ENCODE measurements around the gene NEDD4L. TPM values are rescaled to one million over a fixed set of nuclear protein-coding genes. Genes with fewer than 3 reads are reported as not detected.
"Not testable (repeated sequence)": the region's sequence is repeated elsewhere in the genome, so short reads cannot be mapped to it uniquely, and the experiment has no call there.

NEDD4L gene
- total RNA-seq, 4 donors from 2014 or later: 22.7 to 39.9 (median 34.7) TPM

DNA sequence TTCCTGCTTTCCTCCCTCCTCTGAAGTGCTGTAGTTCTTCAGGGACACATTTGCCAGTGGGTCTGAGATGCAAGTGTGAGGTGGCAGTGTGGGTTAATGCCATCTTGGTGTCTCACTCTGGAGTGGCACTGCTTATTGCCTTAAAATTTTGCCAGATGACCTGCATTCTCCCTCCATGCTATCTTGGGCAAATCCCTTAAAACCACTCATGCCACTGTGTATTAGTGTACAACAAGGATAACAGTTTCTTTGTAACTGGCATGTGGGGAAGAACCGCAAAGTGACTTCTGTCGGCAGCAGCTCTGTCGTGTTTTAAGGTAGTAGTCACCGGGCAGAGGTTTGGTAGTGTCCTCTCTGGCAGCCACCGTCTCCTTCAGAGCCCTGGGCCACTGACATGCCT lies 124.2 kb downstream of the NEDD4L start:
- no peaks in the 10 kb centered on the region for H3K9me3 ChIP-seq
- intact Hi-C loops (cut with DNase I): no loop called here
- H3K4me3 ChIP-seq: no peak overlapping the region
- 96% methylated on average over 5 of the region's 5 CpGs for WGBS
- H3K4me1 ChIP-seq: peaks cover 0 to 4% (median 0%) of the 10 kb centered on the region in 4 donors
- DNase-seq (ENCODE audit: extremely low spot score): no peak
- H3K27me3 ChIP-seq: no peaks in the 10 kb centered on the region
- TF ChIP-seq POLR2A (IDR thresholded peaks at IDR 0.05; ENCODE audit: low read depth): no peak
- TF ChIP-seq POLR2AphosphoS5 (IDR thresholded peaks at IDR 0.05): no peak
- no peak for TF ChIP-seq EP300 (IDR thresholded peaks at IDR 0.05)
- TF ChIP-seq, protein P1, sequence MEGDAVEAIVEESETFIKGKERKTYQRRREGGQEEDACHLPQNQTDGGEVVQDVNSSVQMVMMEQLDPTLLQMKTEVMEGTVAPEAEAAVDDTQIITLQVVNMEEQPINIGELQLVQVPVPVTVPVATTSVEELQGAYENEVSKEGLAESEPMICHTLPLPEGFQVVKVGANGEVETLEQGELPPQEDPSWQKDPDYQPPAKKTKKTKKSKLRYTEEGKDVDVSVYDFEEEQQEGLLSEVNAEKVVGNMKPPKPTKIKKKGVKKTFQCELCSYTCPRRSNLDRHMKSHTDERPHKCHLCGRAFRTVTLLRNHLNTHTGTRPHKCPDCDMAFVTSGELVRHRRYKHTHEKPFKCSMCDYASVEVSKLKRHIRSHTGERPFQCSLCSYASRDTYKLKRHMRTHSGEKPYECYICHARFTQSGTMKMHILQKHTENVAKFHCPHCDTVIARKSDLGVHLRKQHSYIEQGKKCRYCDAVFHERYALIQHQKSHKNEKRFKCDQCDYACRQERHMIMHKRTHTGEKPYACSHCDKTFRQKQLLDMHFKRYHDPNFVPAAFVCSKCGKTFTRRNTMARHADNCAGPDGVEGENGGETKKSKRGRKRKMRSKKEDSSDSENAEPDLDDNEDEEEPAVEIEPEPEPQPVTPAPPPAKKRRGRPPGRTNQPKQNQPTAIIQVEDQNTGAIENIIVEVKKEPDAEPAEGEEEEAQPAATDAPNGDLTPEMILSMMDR (IDR thresholded peaks at IDR 0.05): no peak
- peaks cover 0 to 6% (median 0%) of the 10 kb centered on the region in 4 donors for H3K36me3 ChIP-seq
- no peak overlapping the region for H3K27ac ChIP-seq (replicated peaks in 1 of 4)

DNA sequence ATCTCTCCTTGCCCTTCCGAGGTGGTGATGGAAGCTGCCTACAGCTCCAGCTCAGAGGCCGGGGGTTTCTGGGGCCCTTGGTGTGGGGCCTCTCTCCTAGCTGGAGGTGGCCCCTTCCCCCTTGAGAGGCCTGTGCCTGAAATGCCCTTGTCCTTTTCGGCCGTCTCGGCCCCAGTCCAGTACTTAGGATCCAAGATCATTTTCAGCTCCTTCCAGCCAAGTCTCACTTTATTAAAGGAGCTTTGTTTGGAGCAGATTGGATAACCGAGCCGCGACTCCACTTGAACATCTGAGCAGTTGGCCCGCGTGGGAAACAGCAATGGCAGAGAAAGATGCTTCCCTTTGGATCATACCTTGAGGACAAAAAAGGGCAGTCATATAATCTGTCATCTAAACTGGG lies 125.0 kb downstream of the NEDD4L start:
- TF ChIP-seq EP300 (IDR thresholded peaks at IDR 0.05): no peak
- no peak for TF ChIP-seq POLR2AphosphoS5 (IDR thresholded peaks at IDR 0.05)
- TF ChIP-seq, protein P1 (IDR thresholded peaks at IDR 0.05): no peak
- no peak for TF ChIP-seq POLR2A (IDR thresholded peaks at IDR 0.05; ENCODE audit: low read depth)
- H3K4me3 ChIP-seq: no peak overlapping the region
- H3K27ac ChIP-seq (replicated peaks in 1 of 4): no peak overlapping the region
- no peak for DNase-seq (ENCODE audit: extremely low spot score)
- intact Hi-C loops (cut with DNase I): no loop called here
- H3K36me3 ChIP-seq: peaks cover 0 to 6% (median 0%) of the 10 kb centered on the region in 4 donors
- no peaks in the 10 kb centered on the region for H3K27me3 ChIP-seq
- H3K9me3 ChIP-seq: no peaks in the 10 kb centered on the region
- H3K4me1 ChIP-seq: peaks cover 0 to 4% (median 0%) of the 10 kb centered on the region in 4 donors
- 84% methylated on average over 10 of the region's 10 CpGs for WGBS

DNA sequence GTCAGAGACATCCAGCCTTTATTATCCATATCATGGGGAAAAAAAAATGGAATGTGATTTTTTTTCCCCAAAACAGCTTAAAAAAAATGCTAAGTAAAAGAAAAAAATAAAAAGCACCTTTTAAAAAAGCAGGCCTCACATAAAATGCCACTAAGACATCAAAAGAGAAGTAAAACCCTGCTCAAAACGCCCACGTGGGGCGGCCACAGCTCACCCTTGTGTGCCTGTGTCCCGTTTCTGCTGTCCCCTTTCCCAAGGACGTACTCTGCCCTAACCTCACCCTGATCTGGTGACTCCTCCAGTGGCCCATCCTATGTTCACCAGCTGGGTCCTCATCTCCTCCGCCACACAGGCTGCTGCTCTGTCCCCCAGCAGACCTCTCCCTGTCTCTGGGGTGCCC lies 125.4 kb downstream of the NEDD4L start:
- WGBS: 95% methylated on average over 6 of the region's 6 CpGs
- Histone ChIP-seq H3K4me3 (no peak overlapping the region), H3K36me3 (peaks cover 0 to 6% (median 0%) of the 10 kb centered on the region in 4 donors), H3K27me3 (no peaks in the 10 kb centered on the region), H3K27ac (replicated peaks in 1 of 4) (no peak overlapping the region), H3K9me3 (no peaks in the 10 kb centered on the region), H3K4me1 (peaks cover 0 to 4% (median 0%) of the 10 kb centered on the region in 4 donors)
- DNase-seq (ENCODE audit: extremely low spot score): no peak
- intact Hi-C loops (cut with DNase I): no loop called here
- TF ChIP-seq, protein P1 (IDR thresholded peaks at IDR 0.05): no peak
- TF ChIP-seq POLR2A (IDR thresholded peaks at IDR 0.05; ENCODE audit: low read depth) (no peak), EP300 (IDR thresholded peaks at IDR 0.05) (no peak), POLR2AphosphoS5 (IDR thresholded peaks at IDR 0.05) (no peak)

DNA sequence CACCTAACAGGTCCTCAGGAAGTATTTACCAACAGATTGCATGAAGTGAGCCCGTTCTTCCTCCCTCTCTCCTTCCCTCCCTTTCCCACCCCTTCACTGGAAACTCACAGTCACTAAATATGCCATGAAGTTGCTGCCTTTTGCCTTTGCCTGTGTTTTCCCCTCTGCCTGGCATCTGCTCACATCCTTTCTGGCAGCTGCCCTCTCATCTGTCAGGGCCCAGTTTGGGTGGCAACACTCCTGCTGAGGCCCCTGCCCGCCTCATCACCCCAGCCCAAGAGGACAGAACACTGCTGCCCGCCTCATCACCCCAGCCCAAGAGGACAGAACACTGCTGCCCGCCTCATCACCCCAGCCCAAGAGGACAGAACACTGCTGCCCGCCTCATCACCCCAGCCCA lies 126.0 kb downstream of the NEDD4L start:
- H3K36me3 ChIP-seq; H3K4me1 ChIP-seq; H3K4me3 ChIP-seq; H3K27me3 ChIP-seq; DNase-seq (ENCODE audit: extremely low spot score); H3K27ac ChIP-seq (replicated peaks in 1 of 4); H3K9me3 ChIP-seq; intact Hi-C loops (cut with DNase I): not testable (repeated sequence)
- WGBS: 74% methylated on average over 3 of the region's 5 CpGs

DNA sequence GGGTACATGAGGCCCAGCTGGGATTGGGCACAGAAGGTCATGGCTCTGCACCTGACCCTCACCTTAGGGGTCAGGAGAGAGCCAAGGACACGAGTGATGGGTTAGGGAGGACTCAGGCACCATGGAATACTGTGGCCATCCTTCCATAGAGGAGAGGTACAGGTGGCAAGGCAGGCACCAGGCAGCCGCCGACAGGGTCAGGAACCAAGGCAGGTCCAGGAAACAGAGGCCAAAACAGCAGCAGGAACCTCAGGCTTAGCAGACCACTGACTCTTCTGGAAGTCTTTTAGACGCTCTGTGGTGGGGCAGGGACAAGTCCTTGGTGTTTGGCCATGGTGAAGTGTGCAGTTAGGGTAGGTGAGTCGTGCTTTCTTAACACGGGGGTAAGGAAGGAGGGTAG lies 128.0 kb downstream of the NEDD4L start:
- intact Hi-C loops (cut with DNase I): no loop called here
- Histone ChIP-seq H3K4me1 (peaks cover 0 to 14% (median 12%) of the 10 kb centered on the region in 4 donors), H3K27ac (replicated peaks in 1 of 4) (no peak overlapping the region), H3K9me3 (no peaks in the 10 kb centered on the region), H3K36me3 (peaks cover 0 to 6% (median 0%) of the 10 kb centered on the region in 4 donors), H3K27me3 (no peaks in the 10 kb centered on the region), H3K4me3 (no peak overlapping the region)
- 98% methylated on average over 6 of the region's 6 CpGs for WGBS
- no peak for DNase-seq (ENCODE audit: extremely low spot score)
- no peak for TF ChIP-seq POLR2AphosphoS5 (IDR thresholded peaks at IDR 0.05)
- TF ChIP-seq EP300 (IDR thresholded peaks at IDR 0.05): no peak
- TF ChIP-seq, protein P1 (IDR thresholded peaks at IDR 0.05): no peak
- no peak for TF ChIP-seq POLR2A (IDR thresholded peaks at IDR 0.05; ENCODE audit: low read depth)

Data from esophagus muscularis mucosa (tissue), 4 donors.